ENCODE data around the gene NBEAL2.

NBEAL2 gene

DNA sequence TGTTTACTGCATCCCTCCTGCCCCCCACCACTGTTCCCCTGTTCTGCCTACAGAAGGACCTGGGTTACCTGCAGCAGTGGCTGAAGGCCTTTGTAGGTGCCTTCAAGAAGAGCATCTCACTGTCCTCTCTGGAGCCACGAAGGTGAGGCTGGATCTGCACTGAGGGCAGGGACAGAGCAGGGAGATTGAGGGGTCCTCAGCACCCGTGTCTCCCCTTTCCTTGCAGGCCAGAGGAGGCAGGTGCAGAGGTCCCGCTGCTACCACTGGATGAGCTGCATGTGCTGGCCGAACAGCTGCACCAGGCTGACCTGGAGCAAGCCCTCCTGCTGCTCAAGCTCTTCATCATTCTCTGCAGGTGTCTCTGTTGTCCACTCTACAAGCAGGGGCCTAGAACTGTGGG, 9.2 kb downstream of the NBEAL2 start:
- Histone ChIP-seq H2AFZ (ENCODE audit: low read length) (no peak overlapping the region), H3K9me3 (ENCODE audit: low read length) (no peaks in the 10 kb centered on the region), H3K36me3 (ENCODE audit: insufficient read depth, low read length) (peaks cover 4% of the 10 kb centered on the region; the same call in 1 of the 2 replicates), H3K79me2 (ENCODE audit: insufficient read depth, low read length) (no peaks in the 10 kb centered on the region), H3F3A (ENCODE audit: insufficient read depth, low read length) (no peaks in the 10 kb centered on the region), H3K4me3 (ENCODE audit: low read depth, low read length, poor library complexity, severe bottlenecking) (no peak overlapping the region), H3K9ac (ENCODE audit: low read length) (no peak overlapping the region), H3K9me2 (ENCODE audit: low read depth, low read length) (no peaks in the 10 kb centered on the region), H4K20me1 (ENCODE audit: insufficient read depth, low read length) (no peaks in the 10 kb centered on the region), H3K4me2 (ENCODE audit: low read length) (no peak overlapping the region), H3K27ac (ENCODE audit: low read depth, low read length, poor library complexity, severe bottlenecking) (no peak overlapping the region), H3K27me3 (ENCODE audit: insufficient read depth, low read length) (no peaks in the 10 kb centered on the region), H3K4me1 (ENCODE audit: insufficient read depth, low read length, severe bottlenecking) (peaks cover 35% of the 10 kb centered on the region)
- no peak for TF ChIP-seq EZH2 (IDR thresholded peaks at IDR 0.05; ENCODE audit: borderline replicate concordance, low read length)
- TF ChIP-seq, protein P1, sequence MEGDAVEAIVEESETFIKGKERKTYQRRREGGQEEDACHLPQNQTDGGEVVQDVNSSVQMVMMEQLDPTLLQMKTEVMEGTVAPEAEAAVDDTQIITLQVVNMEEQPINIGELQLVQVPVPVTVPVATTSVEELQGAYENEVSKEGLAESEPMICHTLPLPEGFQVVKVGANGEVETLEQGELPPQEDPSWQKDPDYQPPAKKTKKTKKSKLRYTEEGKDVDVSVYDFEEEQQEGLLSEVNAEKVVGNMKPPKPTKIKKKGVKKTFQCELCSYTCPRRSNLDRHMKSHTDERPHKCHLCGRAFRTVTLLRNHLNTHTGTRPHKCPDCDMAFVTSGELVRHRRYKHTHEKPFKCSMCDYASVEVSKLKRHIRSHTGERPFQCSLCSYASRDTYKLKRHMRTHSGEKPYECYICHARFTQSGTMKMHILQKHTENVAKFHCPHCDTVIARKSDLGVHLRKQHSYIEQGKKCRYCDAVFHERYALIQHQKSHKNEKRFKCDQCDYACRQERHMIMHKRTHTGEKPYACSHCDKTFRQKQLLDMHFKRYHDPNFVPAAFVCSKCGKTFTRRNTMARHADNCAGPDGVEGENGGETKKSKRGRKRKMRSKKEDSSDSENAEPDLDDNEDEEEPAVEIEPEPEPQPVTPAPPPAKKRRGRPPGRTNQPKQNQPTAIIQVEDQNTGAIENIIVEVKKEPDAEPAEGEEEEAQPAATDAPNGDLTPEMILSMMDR (IDR thresholded peaks at IDR 0.05; ENCODE audit: low read length): no peak

DNA sequence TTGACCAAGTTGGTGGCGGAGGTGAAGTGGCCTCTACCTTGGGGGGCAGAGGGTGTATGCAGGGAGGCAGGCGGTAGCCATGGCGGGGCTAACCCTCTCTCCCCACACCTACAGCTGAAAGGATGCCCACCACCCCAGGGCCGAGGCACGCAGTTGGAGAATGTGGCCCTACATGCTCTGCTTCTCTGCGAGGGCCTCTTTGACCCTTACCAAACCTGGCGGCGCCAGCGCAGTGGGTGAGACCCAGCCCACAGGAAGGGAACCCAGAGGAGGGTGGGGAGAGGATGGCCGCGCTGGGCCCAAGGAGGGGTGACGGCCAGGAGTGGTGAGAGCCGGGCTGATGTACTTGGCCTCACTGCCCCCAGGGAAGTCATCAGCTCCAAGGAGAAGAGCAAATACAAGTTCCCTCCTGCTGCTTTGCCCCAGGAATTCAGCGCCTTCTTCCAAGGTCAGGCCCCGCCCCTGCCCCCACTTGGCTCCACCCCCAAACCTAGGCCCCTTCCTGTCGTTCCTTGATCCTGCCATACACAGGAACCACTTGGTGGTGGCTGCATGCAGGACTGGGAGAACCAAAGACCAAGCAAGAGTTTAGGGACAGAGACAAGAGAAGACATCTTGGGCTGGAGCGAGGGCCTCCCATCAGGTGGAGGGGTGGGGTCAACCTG, 9.8 kb downstream of the NBEAL2 start:
- no peak overlapping the region for H3K4me2 ChIP-seq (ENCODE audit: low read length)
- H3K4me3 ChIP-seq (ENCODE audit: low read depth, low read length, poor library complexity, severe bottlenecking): no peak overlapping the region
- peaks cover 4% of the 10 kb centered on the region; the same call in 1 of the 2 replicates for H3K36me3 ChIP-seq (ENCODE audit: insufficient read depth, low read length)
- no peaks in the 10 kb centered on the region for H4K20me1 ChIP-seq (ENCODE audit: insufficient read depth, low read length)
- H3K27ac ChIP-seq (ENCODE audit: low read depth, low read length, poor library complexity, severe bottlenecking): no peak overlapping the region
- H2AFZ ChIP-seq (ENCODE audit: low read length): no peak overlapping the region
- TF ChIP-seq, protein P1 (IDR thresholded peaks at IDR 0.05; ENCODE audit: low read length): no peak
- TF ChIP-seq EZH2 (IDR thresholded peaks at IDR 0.05; ENCODE audit: borderline replicate concordance, low read length): no peak
- no peaks in the 10 kb centered on the region for H3K9me2 ChIP-seq (ENCODE audit: low read depth, low read length)
- no peaks in the 10 kb centered on the region for H3K79me2 ChIP-seq (ENCODE audit: insufficient read depth, low read length)
- peaks cover 34% of the 10 kb centered on the region for H3K4me1 ChIP-seq (ENCODE audit: insufficient read depth, low read length, severe bottlenecking)
- no peak overlapping the region for H3K9ac ChIP-seq (ENCODE audit: low read length)
- no peaks in the 10 kb centered on the region for H3K9me3 ChIP-seq (ENCODE audit: low read length)
- H3F3A ChIP-seq (ENCODE audit: insufficient read depth, low read length): no peaks in the 10 kb centered on the region
- H3K27me3 ChIP-seq (ENCODE audit: insufficient read depth, low read length): no peaks in the 10 kb centered on the region

DNA sequence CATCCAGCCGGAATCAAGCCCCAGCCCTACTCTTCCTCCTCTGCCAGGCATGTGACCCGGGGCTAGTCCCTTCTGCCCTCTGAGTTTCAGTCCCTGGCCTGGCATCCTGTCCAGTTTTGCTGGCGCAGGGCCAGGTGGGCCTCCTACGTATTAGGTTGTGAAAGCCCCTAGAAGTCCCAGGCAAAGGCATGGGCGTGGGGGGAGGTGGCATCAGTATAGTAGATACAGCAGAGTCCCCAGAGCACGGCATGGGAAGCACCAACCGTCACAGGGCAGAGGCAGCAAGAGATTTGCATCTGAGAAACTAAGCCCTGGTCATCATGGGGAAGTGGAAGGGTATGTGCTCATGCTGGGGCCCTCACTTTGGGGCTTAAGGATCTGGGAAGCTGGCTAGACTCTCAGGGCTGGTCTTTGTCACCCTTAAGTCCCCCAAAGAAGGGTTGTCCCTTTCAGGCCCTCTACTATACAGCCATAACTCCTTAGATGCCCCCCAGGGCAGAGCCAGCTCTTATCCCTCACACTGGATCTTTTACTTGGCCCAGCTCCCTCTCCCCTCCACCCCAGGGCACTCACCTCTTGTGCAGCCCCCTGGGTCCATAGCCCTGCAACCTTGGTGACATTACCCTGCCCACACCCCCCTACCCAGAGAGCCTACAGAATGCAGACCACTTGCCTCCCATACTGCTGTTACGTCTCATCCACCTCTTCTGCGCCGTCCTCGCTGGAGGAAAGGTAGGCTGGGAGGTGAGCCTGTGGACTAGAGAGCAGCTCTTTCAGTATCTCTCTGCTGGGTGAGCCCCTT, 11.3 kb downstream of the NBEAL2 start:
- no peak overlapping the region; the same call in 1 of the 2 replicates for H3K9ac ChIP-seq (ENCODE audit: low read length)
- H4K20me1 ChIP-seq (ENCODE audit: insufficient read depth, low read length): no peaks in the 10 kb centered on the region
- no peaks in the 10 kb centered on the region for H3K27me3 ChIP-seq (ENCODE audit: insufficient read depth, low read length)
- H3K9me2 ChIP-seq (ENCODE audit: low read depth, low read length): no peaks in the 10 kb centered on the region
- peaks cover 31% of the 10 kb centered on the region for H3K4me1 ChIP-seq (ENCODE audit: insufficient read depth, low read length, severe bottlenecking)
- no peaks in the 10 kb centered on the region for H3K9me3 ChIP-seq (ENCODE audit: low read length)
- no peak overlapping the region for H3K4me2 ChIP-seq (ENCODE audit: low read length)
- no peaks in the 10 kb centered on the region for H3F3A ChIP-seq (ENCODE audit: insufficient read depth, low read length)
- TF ChIP-seq EZH2 (IDR thresholded peaks at IDR 0.05; ENCODE audit: borderline replicate concordance, low read length): no peak
- TF ChIP-seq, protein P1 (IDR thresholded peaks at IDR 0.05; ENCODE audit: low read length): no peak
- H3K36me3 ChIP-seq (ENCODE audit: insufficient read depth, low read length): peaks cover 4% of the 10 kb centered on the region; the same call in 1 of the 2 replicates
- H2AFZ ChIP-seq (ENCODE audit: low read length): no peak overlapping the region
- no peak overlapping the region for H3K4me3 ChIP-seq (ENCODE audit: low read depth, low read length, poor library complexity, severe bottlenecking)
- peak overlapping the region; percentile 50 for H3K27ac ChIP-seq (ENCODE audit: low read depth, low read length, poor library complexity, severe bottlenecking)
- no peaks in the 10 kb centered on the region for H3K79me2 ChIP-seq (ENCODE audit: insufficient read depth, low read length)
